ENCODE measurements around the gene ZSCAN18.

Gene ZSCAN18

DNA sequence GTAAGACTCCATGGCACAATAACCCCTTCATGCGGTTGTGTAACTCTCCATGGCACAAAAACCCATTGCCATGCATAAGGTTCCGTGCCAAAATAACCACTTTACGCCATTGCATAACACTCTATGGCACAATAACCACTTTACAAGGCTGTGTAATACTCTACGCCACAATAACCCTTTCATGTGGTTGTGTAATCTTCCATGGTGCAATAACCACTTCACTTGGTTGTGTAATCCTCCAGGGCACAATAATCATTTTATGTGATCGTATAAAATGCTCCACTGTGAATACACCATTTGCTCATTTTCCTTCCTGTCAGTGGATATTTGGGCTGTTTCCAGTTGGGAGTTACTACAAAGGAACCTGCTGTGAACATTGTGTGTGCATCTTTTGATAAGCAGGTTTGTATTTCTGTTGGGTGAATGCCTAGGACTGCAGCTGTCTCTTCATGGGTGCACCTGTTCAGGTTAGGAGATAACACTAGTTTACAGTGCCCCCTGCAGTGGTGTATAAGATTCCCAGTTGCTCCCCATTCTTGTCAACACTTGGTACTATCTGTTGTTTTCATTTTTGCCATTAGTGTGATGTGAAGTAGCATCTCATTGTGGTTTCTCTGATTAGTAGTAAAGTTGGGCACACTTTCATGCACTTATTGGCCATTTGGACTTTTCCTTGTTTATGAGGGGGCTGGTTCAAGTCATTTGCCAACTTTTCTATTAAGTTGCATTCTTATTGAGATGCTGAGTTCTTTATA is 21.1 kb upstream of the ZSCAN18 start:
- Histone ChIP-seq H2AFZ (ENCODE audit: low read depth, low read length) (no peak overlapping the region), H3K4me2 (ENCODE audit: low read length, poor library complexity, severe bottlenecking) (no peak overlapping the region), H3K27me3 (ENCODE audit: control insufficient read depth in 1 of 2, insufficient read depth in 1 of 2, low read length in 2 of 2) (no peaks in the 10 kb centered on the region), H2BK120ac (ENCODE audit: low read depth, low read length) (no peak overlapping the region), H3K23ac (ENCODE audit: low read length in 2 of 2) (no peak overlapping the region), H4K8ac (ENCODE audit: low read length) (no peak overlapping the region), H3K4me1 (ENCODE audit: control insufficient read depth, insufficient read depth, low read depth, low read length) (no peaks in the 10 kb centered on the region), H3K4me3 (ENCODE audit: insufficient read depth in 1 of 2, low read depth in 1 of 2, low read length in 2 of 2) (peak overlapping the region in 1 of 2 experiments; percentile 35), H2AK5ac (ENCODE audit: low read length, severe bottlenecking) (no peak overlapping the region), H3K18ac (ENCODE audit: low read depth in 1 of 2, low read length in 2 of 2) (no peak overlapping the region), H3K14ac (ENCODE audit: low read length in 2 of 2) (no peak overlapping the region), H4K91ac (ENCODE audit: low read length) (no peak overlapping the region), H3K9ac (ENCODE audit: low read length) (no peak overlapping the region), H3K36me3 (ENCODE audit: control insufficient read depth in 1 of 2, insufficient read depth in 2 of 2, low read depth in 1 of 2, low read length in 2 of 2) (peaks cover 0 to 5% of the 10 kb centered on the region in 2 experiments), H2BK15ac (ENCODE audit: low read depth, poor library complexity, severe bottlenecking) (no peak overlapping the region), H2BK12ac (ENCODE audit: low read length in 2 of 2) (no peak overlapping the region), H3K9me3 (ENCODE audit: control insufficient read depth, low read length) (peaks cover 91% of the 10 kb centered on the region), H3K79me1 (replicated peaks; ENCODE audit: low read length, poor library complexity, severe bottlenecking) (no peaks in the 10 kb centered on the region), H3K4ac (ENCODE audit: low read depth in 1 of 2, low read length in 2 of 2) (no peak overlapping the region), H2BK5ac (ENCODE audit: low read depth, low read length, poor library complexity, severe bottlenecking) (no peak overlapping the region), H3K27ac (ENCODE audit: low read length, poor library complexity, severe bottlenecking) (no peak overlapping the region)
- WGBS = 87% methylated on average over 5 of the region's 5 CpGs
- DNase-seq = no peak

DNA sequence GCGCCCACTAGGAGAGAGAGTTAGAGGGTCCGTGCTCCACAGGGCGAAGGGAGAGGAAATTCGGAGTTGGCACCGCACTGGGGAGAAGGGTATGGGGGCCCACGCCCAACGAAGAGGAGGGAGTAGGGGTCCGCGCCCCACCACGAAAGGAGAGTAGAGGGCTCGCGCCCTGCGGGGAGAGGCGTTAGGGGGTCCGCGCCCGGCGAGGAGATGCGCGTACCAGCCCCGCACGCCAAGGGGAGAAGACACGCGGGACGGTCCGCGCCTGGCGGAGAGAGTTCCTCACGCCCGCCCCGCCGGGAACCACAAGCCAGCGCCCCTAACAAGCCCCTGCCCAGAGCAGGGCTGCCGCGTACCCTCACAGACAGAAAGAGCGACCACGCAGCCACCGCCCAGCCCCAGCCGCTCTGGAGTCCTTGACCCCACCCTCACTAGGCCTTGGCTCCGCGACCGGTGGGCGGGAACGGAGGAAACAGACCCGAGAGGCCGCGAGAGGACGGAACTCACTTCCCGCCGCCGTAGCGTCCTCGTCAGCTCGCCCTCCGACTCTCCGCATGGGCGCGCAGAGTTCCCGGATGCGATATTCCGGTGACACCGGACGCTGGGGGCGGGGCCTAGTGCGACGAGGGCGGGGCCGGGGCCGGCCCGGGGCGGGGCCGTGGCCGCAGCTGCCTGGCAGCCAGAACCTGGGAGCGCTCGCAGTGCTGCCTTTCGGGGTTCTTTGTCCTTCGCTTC is 20.0 kb upstream of the ZSCAN18 start:
- H3K4me1 ChIP-seq (ENCODE audit: control insufficient read depth, insufficient read depth, low read depth, low read length) = no peaks in the 10 kb centered on the region
- no peak overlapping the region for H4K91ac ChIP-seq (ENCODE audit: low read length)
- no peak overlapping the region for H3K4ac ChIP-seq (ENCODE audit: low read depth in 1 of 2, low read length in 2 of 2)
- peaks cover 86% of the 10 kb centered on the region for H3K9me3 ChIP-seq (ENCODE audit: control insufficient read depth, low read length)
- no peak overlapping the region for H2BK12ac ChIP-seq (ENCODE audit: low read length in 2 of 2)
- H3K23ac ChIP-seq (ENCODE audit: low read length in 2 of 2) = no peak overlapping the region
- no peak overlapping the region for H2AK5ac ChIP-seq (ENCODE audit: low read length, severe bottlenecking)
- no peak overlapping the region for H2BK15ac ChIP-seq (ENCODE audit: low read depth, poor library complexity, severe bottlenecking)
- H3K4me3 ChIP-seq (ENCODE audit: insufficient read depth in 1 of 2, low read depth in 1 of 2, low read length in 2 of 2) = peak overlapping the region in 1 of 2 experiments; percentile 2
- no peak overlapping the region for H3K18ac ChIP-seq (ENCODE audit: low read depth in 1 of 2, low read length in 2 of 2)
- no peak overlapping the region for H3K14ac ChIP-seq (ENCODE audit: low read length in 2 of 2)
- no peaks in the 10 kb centered on the region for H3K27me3 ChIP-seq (ENCODE audit: control insufficient read depth in 1 of 2, insufficient read depth in 1 of 2, low read length in 2 of 2)
- 89% methylated on average over 72 of the region's 77 CpGs for WGBS
- peaks cover 0 to 5% of the 10 kb centered on the region in 2 experiments for H3K36me3 ChIP-seq (ENCODE audit: control insufficient read depth in 1 of 2, insufficient read depth in 2 of 2, low read depth in 1 of 2, low read length in 2 of 2)
- no peak for DNase-seq
- H3K79me1 ChIP-seq (replicated peaks; ENCODE audit: low read length, poor library complexity, severe bottlenecking) = no peaks in the 10 kb centered on the region
- no peak overlapping the region for H3K4me2 ChIP-seq (ENCODE audit: low read length, poor library complexity, severe bottlenecking)
- H2AFZ ChIP-seq (ENCODE audit: low read depth, low read length) = no peak overlapping the region
- H3K9ac ChIP-seq (ENCODE audit: low read length) = no peak overlapping the region
- no peak overlapping the region for H3K27ac ChIP-seq (ENCODE audit: low read length, poor library complexity, severe bottlenecking)
- no peak overlapping the region for H2BK120ac ChIP-seq (ENCODE audit: low read depth, low read length)
- H2BK5ac ChIP-seq (ENCODE audit: low read depth, low read length, poor library complexity, severe bottlenecking) = no peak overlapping the region
- H4K8ac ChIP-seq (ENCODE audit: low read length) = no peak overlapping the region

DNA sequence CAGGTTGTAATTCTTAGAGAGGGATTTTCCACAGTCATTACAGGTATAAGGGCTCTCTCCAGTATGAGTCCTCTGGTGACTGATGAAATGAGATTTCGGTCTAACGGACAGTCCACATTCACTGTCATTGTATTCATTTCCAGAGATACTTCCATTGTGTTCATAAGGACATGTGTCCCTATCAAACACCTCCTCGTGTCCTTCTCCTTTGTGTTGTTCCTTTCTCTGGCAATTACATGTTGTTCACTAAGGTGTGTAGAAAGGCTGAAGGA is 10.5 kb upstream of the ZSCAN18 start:
- peaks cover 72% of the 10 kb centered on the region for H3K9me3 ChIP-seq (ENCODE audit: control insufficient read depth, low read length)
- no peak overlapping the region for H3K14ac ChIP-seq (ENCODE audit: low read length in 2 of 2)
- no peak overlapping the region for H3K4ac ChIP-seq (ENCODE audit: low read depth in 1 of 2, low read length in 2 of 2)
- H3K18ac ChIP-seq (ENCODE audit: low read depth in 1 of 2, low read length in 2 of 2) = no peak overlapping the region
- 73% methylated on average over 3 of the region's 3 CpGs for WGBS
- H3K4me1 ChIP-seq (ENCODE audit: control insufficient read depth, insufficient read depth, low read depth, low read length) = no peaks in the 10 kb centered on the region
- no peak overlapping the region for H2BK15ac ChIP-seq (ENCODE audit: low read depth, poor library complexity, severe bottlenecking)
- no peak overlapping the region for H2BK12ac ChIP-seq (ENCODE audit: low read length in 2 of 2)
- H2BK5ac ChIP-seq (ENCODE audit: low read depth, low read length, poor library complexity, severe bottlenecking) = no peak overlapping the region
- H3K4me2 ChIP-seq (ENCODE audit: low read length, poor library complexity, severe bottlenecking) = no peak overlapping the region
- no peaks in the 10 kb centered on the region for H3K79me1 ChIP-seq (replicated peaks; ENCODE audit: low read length, poor library complexity, severe bottlenecking)
- no peak overlapping the region for H3K27ac ChIP-seq (ENCODE audit: low read length, poor library complexity, severe bottlenecking)
- no peaks in the 10 kb centered on the region for H3K36me3 ChIP-seq (ENCODE audit: control insufficient read depth in 1 of 2, insufficient read depth in 2 of 2, low read depth in 1 of 2, low read length in 2 of 2)
- H3K23ac ChIP-seq (ENCODE audit: low read length in 2 of 2) = no peak overlapping the region
- no peak overlapping the region for H2AFZ ChIP-seq (ENCODE audit: low read depth, low read length)
- no peak overlapping the region for H2AK5ac ChIP-seq (ENCODE audit: low read length, severe bottlenecking)
- H4K8ac ChIP-seq (ENCODE audit: low read length) = no peak overlapping the region
- no peak overlapping the region for H2BK120ac ChIP-seq (ENCODE audit: low read depth, low read length)
- H3K4me3 ChIP-seq (ENCODE audit: insufficient read depth in 1 of 2, low read depth in 1 of 2, low read length in 2 of 2) = peak overlapping the region in 1 of 2 experiments; percentile 58
- H4K91ac ChIP-seq (ENCODE audit: low read length) = no peak overlapping the region
- H3K9ac ChIP-seq (ENCODE audit: low read length) = no peak overlapping the region
- no peak for DNase-seq
- no peaks in the 10 kb centered on the region for H3K27me3 ChIP-seq (ENCODE audit: control insufficient read depth in 1 of 2, insufficient read depth in 1 of 2, low read length in 2 of 2)

DNA sequence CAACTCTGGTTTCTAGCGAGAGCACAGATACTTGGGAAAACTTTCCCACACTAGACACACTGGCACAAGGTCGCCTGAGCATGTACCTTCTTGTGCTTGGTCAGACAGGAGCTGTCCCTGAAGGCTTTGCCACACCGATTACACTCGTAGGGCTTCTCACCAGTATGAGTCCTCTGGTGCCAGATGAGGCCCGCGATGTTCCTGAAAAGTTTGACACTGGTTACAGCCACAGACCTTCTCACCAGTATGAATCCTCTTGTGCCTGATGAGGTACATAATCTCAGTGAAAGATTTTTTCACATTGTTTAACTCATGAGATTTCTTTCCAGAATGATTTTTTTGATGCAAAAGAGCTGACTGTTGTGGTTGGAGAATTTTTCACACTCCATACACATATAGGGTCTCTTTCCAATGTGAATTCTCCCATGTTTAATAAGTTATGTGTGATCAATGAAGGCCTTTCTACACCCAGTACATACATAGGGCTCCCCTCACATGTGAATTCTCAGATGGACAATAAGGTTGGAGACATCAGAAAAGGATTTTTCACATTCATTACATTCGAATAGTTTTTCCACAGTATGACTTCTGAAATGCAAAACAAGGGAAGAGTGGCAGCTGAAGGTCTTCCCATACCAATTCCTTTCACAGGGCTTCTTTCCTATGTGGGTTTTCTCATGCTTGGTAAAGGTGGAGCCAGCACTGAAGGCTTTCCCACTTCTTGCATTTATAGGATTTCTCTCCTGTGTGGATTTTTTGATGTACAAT is 9.9 kb upstream of the ZSCAN18 start:
- Histone ChIP-seq H3K23ac (ENCODE audit: low read length in 2 of 2) (no peak overlapping the region), H3K4me3 (ENCODE audit: insufficient read depth in 1 of 2, low read depth in 1 of 2, low read length in 2 of 2) (peak overlapping the region in 1 of 2 experiments; percentile 58), H2BK15ac (ENCODE audit: low read depth, poor library complexity, severe bottlenecking) (no peak overlapping the region), H2BK12ac (ENCODE audit: low read length in 2 of 2) (no peak overlapping the region), H3K9ac (ENCODE audit: low read length) (no peak overlapping the region), H3K18ac (ENCODE audit: low read depth in 1 of 2, low read length in 2 of 2) (no peak overlapping the region), H3K4me2 (ENCODE audit: low read length, poor library complexity, severe bottlenecking) (no peak overlapping the region), H3K27me3 (ENCODE audit: control insufficient read depth in 1 of 2, insufficient read depth in 1 of 2, low read length in 2 of 2) (no peaks in the 10 kb centered on the region), H3K27ac (ENCODE audit: low read length, poor library complexity, severe bottlenecking) (no peak overlapping the region), H2AK5ac (ENCODE audit: low read length, severe bottlenecking) (no peak overlapping the region), H2BK5ac (ENCODE audit: low read depth, low read length, poor library complexity, severe bottlenecking) (no peak overlapping the region), H4K8ac (ENCODE audit: low read length) (no peak overlapping the region), H2BK120ac (ENCODE audit: low read depth, low read length) (no peak overlapping the region), H3K4me1 (ENCODE audit: control insufficient read depth, insufficient read depth, low read depth, low read length) (no peaks in the 10 kb centered on the region), H4K91ac (ENCODE audit: low read length) (no peak overlapping the region), H3K79me1 (replicated peaks; ENCODE audit: low read length, poor library complexity, severe bottlenecking) (no peaks in the 10 kb centered on the region), H3K36me3 (ENCODE audit: control insufficient read depth in 1 of 2, insufficient read depth in 2 of 2, low read depth in 1 of 2, low read length in 2 of 2) (no peaks in the 10 kb centered on the region), H3K14ac (ENCODE audit: low read length in 2 of 2) (no peak overlapping the region), H3K9me3 (ENCODE audit: control insufficient read depth, low read length) (peaks cover 74% of the 10 kb centered on the region), H2AFZ (ENCODE audit: low read depth, low read length) (no peak overlapping the region), H3K4ac (ENCODE audit: low read depth in 1 of 2, low read length in 2 of 2) (no peak overlapping the region)
- WGBS = 70% methylated on average over 7 of the region's 7 CpGs
- DNase-seq = no peak

All from mesenchymal stem cell (in vitro differentiated cells and primary cell).